Liver (tissue), 3 donors: ENCODE data around the gene AMPH.

Source experiments
- JUND ChIP-seq, 2 donors: IDR thresholded peaks; 2 replicates each; pipeline ENCODE4 v1.6.1; 2016; ENCODE audit warnings: antibody characterized with exemption in 2 of 2
- NR2F2 ChIP-seq: IDR thresholded peaks from 2 replicates; pipeline ENCODE4 v1.6.1; 2016; ENCODE audit warnings: antibody characterized with exemption
- TAF1 ChIP-seq: conservative IDR thresholded peaks from 2 replicates; pipeline ENCODE4 v1.6.1; 2016; ENCODE audit warnings: antibody characterized with exemption, mild to moderate bottlenecking
- YY1 ChIP-seq: IDR thresholded peaks from 2 replicates; pipeline ENCODE4 v1.6.1; 2016; ENCODE audit warnings: antibody characterized with exemption, mild to moderate bottlenecking
- TF ChIP-seq, protein P1 (sequence below): fragments of 150-350 bp; IDR thresholded peaks from 2 replicates; pipeline ENCODE4 v1.5.1; 2017; ENCODE audit warnings: improper control_type of control experiment, low read depth, low read length; ENCODE audit not compliant: missing input control
- TF ChIP-seq, protein P2 (sequence below): IDR thresholded peaks from 2 replicates; pipeline ENCODE4 v1.6.1; 2016; ENCODE audit warnings: antibody characterized with exemption, mild to moderate bottlenecking
- donor health status: healthy.
- donor health status: healthy.

DNA sequence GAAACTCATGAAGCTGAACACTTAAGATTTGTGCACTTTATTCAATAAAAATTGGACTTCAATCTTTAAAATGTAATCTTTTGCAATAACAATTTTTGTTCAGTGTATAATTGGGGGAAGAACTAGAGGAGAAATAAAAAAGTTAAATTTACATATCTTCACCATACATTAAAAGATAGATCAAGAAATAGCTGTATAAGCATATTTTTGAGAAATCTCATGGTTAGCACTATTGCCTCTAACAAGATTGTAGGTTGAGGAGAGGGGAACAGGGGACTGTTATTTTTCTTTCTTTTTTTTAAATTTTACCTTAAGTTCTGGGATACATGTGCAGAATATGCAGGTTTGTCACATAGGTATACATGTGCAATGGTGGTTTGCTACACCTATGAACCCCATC, 5.3 kb downstream of the AMPH start:
- TF ChIP-seq, protein P1, sequence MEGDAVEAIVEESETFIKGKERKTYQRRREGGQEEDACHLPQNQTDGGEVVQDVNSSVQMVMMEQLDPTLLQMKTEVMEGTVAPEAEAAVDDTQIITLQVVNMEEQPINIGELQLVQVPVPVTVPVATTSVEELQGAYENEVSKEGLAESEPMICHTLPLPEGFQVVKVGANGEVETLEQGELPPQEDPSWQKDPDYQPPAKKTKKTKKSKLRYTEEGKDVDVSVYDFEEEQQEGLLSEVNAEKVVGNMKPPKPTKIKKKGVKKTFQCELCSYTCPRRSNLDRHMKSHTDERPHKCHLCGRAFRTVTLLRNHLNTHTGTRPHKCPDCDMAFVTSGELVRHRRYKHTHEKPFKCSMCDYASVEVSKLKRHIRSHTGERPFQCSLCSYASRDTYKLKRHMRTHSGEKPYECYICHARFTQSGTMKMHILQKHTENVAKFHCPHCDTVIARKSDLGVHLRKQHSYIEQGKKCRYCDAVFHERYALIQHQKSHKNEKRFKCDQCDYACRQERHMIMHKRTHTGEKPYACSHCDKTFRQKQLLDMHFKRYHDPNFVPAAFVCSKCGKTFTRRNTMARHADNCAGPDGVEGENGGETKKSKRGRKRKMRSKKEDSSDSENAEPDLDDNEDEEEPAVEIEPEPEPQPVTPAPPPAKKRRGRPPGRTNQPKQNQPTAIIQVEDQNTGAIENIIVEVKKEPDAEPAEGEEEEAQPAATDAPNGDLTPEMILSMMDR: no peak
- TF ChIP-seq, protein P2, sequence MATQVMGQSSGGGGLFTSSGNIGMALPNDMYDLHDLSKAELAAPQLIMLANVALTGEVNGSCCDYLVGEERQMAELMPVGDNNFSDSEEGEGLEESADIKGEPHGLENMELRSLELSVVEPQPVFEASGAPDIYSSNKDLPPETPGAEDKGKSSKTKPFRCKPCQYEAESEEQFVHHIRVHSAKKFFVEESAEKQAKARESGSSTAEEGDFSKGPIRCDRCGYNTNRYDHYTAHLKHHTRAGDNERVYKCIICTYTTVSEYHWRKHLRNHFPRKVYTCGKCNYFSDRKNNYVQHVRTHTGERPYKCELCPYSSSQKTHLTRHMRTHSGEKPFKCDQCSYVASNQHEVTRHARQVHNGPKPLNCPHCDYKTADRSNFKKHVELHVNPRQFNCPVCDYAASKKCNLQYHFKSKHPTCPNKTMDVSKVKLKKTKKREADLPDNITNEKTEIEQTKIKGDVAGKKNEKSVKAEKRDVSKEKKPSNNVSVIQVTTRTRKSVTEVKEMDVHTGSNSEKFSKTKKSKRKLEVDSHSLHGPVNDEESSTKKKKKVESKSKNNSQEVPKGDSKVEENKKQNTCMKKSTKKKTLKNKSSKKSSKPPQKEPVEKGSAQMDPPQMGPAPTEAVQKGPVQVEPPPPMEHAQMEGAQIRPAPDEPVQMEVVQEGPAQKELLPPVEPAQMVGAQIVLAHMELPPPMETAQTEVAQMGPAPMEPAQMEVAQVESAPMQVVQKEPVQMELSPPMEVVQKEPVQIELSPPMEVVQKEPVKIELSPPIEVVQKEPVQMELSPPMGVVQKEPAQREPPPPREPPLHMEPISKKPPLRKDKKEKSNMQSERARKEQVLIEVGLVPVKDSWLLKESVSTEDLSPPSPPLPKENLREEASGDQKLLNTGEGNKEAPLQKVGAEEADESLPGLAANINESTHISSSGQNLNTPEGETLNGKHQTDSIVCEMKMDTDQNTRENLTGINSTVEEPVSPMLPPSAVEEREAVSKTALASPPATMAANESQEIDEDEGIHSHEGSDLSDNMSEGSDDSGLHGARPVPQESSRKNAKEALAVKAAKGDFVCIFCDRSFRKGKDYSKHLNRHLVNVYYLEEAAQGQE: no peak
- TF ChIP-seq YY1 (no peak), NR2F2 (no peak), TAF1 (no peak), JUND (IDR thresholded peaks at IDR 0.05) (no peak)
